ENCODE measurements around the gene GRXCR2.

The GRXCR2 gene

DNA sequence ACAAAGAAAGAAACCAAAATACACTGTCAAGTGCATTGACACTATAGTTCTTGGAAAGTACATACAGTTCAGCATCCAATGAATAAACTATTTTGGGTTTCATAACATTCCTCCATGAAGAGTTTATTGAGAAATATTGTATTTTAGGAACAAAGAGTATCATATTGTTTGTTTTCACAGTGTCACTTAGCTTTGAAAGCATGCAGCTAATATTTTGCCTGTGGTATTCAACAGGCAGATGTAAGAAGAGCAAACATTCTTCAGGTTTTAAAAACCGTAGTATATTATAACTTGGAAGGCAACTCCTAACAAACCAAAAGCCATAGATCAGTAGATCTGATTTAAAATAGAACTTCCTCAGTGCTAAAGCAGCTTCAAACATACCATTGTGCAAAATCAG is 42.2 kb downstream of the GRXCR2 start:
- no peak overlapping the region for H3K4me3 ChIP-seq (ENCODE audit: low read length)
- DNase-seq (ENCODE audit: low read depth): no peak

DNA sequence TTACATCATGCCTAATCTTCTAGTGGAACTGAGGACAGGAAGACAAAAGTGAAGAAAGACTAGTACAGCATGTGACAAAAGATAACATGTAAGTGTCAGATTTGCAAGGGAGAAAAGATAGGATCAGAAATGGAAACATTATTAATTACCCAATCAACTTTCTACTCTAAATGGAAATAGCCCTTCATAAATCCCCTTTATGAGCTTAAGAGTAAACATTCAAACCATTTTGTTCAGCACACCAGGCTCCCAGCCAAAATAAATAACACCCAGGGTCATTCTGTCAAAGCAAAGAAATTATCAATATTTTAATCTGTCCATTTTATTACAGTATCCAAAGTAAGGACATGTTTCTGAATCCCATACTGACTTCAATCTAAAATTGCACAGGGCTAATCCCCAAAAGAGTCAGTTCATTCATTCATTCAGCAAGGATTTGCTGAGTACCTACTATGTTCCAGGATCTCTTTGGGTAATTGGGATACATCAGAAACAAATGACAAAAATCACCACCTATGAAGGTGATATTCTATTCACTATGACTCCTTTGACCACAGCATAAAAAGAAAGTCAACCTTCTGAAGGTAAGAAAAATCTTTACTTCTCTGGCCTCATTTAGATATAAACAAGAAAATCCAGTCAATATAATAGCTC is 43.0 kb downstream of the GRXCR2 start:
- TF ChIP-seq, protein P1, sequence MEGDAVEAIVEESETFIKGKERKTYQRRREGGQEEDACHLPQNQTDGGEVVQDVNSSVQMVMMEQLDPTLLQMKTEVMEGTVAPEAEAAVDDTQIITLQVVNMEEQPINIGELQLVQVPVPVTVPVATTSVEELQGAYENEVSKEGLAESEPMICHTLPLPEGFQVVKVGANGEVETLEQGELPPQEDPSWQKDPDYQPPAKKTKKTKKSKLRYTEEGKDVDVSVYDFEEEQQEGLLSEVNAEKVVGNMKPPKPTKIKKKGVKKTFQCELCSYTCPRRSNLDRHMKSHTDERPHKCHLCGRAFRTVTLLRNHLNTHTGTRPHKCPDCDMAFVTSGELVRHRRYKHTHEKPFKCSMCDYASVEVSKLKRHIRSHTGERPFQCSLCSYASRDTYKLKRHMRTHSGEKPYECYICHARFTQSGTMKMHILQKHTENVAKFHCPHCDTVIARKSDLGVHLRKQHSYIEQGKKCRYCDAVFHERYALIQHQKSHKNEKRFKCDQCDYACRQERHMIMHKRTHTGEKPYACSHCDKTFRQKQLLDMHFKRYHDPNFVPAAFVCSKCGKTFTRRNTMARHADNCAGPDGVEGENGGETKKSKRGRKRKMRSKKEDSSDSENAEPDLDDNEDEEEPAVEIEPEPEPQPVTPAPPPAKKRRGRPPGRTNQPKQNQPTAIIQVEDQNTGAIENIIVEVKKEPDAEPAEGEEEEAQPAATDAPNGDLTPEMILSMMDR (IDR thresholded peaks at IDR 0.05; ENCODE audit: insufficient read depth, low read depth, low read length, missing control alignments): no peak
- DNase-seq (ENCODE audit: low read depth): no peak
- H3K4me3 ChIP-seq (ENCODE audit: low read length): no peak overlapping the region

More for the DNA sequence above, 42.2 kb downstream of the GRXCR2 start:
- TF ChIP-seq, protein P1 (IDR thresholded peaks at IDR 0.05; ENCODE audit: insufficient read depth, low read depth, low read length, missing control alignments): no peak

DNA sequence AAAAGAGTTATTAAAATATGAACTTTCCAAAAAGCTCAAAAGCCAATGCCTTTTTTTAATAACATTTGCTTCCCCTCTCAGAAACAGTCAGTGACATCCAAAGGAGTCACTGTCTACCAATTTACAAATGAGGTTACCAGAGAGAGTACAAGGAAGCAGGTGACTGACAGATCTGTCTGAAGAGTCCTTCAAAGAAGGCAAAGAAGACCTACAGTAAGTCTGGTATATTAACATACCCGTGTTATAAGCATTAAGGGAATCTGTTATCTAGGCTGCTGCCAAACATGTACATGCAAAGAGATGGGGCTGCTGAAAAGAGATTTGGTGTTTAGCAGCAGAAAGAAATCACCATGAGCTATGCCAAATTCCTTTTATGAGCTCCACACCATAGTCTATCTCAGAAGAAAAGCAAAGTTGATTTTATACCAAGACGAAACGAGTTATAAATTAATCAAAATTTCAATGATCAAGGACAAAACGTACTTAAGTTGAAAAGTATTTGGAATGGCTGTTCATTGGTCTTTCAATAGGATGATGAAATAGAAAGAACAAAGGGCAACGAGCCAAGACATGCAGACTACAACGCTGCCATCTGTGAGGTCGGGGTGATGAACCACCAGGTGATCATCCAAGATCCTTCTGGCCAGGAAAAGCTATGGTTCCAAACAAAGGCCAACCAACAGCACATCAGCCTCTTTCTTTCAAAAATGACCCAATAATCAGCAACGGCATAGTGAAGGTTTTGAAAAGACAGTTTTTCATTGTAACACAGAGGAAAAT is 45.7 kb downstream of the GRXCR2 start:
- no peak overlapping the region for H3K4me3 ChIP-seq (ENCODE audit: low read length)
- DNase-seq (ENCODE audit: low read depth): peak; percentile 64
- TF ChIP-seq, protein P1 (IDR thresholded peaks at IDR 0.05; ENCODE audit: insufficient read depth, low read depth, low read length, missing control alignments): no peak

DNA sequence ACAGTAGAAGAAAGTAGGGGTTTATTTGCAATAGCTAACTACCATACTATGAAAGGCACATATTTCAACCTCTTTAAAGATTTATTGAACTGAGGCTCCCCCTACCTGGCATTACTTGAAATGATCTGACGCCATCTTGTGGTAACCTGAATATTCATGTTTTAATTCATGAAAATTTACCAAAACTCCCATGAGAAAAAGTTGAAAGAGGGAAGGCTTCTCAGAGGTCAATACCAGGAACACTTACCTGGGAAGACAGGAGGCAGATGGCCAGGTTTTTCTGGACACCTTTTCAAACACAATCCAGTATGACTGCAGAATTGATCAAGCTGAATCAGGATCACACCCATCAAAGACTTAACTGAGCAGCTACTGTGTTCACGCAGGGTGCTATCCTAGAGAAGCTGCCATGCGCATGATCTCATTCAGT is 47.0 kb downstream of the GRXCR2 start:
- TF ChIP-seq, protein P1 (IDR thresholded peaks at IDR 0.05; ENCODE audit: insufficient read depth, low read depth, low read length, missing control alignments): peak; percentile 78
- DNase-seq (ENCODE audit: low read depth): peak; percentile 60
- H3K4me3 ChIP-seq (ENCODE audit: low read length): no peak overlapping the region

DNA sequence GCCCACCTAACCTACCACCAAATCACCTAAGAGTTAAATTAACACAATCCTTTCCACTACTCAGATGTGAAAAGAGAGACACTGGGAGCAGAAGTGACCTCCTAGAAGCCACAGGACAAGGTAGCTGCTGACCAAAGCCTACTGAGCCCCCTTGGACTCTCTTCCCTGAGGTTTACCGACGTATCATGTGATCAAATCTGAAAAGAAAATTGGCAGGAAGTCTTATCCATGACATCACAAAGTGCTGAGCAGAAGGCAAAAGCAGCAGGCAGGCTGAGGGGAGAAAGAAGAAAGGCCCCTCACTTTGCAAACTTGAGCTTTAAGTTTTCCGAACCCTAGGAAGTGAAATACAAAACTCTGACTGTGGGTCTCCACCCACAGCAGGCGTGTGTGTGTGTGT is 48.8 kb downstream of the GRXCR2 start:
- DNase-seq (ENCODE audit: low read depth): no peak
- TF ChIP-seq, protein P1 (IDR thresholded peaks at IDR 0.05; ENCODE audit: insufficient read depth, low read depth, low read length, missing control alignments): no peak
- H3K4me3 ChIP-seq (ENCODE audit: low read length): no peak overlapping the region

DNA sequence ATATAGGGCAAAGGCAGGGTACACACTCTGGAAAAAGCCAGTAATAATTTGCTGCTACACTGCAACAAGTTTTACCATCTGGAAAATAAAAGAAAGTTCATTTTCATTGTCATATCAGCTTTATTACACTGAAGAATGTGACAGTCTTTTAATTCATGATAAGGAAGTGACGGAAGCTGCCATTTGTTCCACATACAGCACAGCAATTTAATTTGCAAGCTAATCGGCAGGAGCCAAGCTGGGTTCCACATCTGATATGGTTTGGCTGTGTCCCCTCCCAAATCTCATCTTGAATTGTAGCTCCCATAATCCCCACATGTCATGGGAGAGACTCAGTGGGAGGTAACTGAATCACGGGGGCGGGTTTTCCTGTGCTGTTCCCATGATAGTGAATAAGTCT is 54.2 kb downstream of the GRXCR2 start:
- TF ChIP-seq, protein P1 (IDR thresholded peaks at IDR 0.05; ENCODE audit: insufficient read depth, low read depth, low read length, missing control alignments): no peak
- no peak overlapping the region for H3K4me3 ChIP-seq (ENCODE audit: low read length)
- DNase-seq (ENCODE audit: low read depth): no peak
